GM18907 (cell line): ENCODE results near the gene PPARGC1A.

Source experiments
- ATAC-seq: cut with Tn5 transposase; IDR thresholded peaks from one replicate; pipeline ENCODE4 v1.9.1; 2021; ENCODE audit warnings: mild to moderate bottlenecking, moderate library complexity; ENCODE audit not compliant: unreplicated experiment

The PPARGC1A gene, protein sequence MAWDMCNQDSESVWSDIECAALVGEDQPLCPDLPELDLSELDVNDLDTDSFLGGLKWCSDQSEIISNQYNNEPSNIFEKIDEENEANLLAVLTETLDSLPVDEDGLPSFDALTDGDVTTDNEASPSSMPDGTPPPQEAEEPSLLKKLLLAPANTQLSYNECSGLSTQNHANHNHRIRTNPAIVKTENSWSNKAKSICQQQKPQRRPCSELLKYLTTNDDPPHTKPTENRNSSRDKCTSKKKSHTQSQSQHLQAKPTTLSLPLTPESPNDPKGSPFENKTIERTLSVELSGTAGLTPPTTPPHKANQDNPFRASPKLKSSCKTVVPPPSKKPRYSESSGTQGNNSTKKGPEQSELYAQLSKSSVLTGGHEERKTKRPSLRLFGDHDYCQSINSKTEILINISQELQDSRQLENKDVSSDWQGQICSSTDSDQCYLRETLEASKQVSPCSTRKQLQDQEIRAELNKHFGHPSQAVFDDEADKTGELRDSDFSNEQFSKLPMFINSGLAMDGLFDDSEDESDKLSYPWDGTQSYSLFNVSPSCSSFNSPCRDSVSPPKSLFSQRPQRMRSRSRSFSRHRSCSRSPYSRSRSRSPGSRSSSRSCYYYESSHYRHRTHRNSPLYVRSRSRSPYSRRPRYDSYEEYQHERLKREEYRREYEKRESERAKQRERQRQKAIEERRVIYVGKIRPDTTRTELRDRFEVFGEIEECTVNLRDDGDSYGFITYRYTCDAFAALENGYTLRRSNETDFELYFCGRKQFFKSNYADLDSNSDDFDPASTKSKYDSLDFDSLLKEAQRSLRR

DNA sequence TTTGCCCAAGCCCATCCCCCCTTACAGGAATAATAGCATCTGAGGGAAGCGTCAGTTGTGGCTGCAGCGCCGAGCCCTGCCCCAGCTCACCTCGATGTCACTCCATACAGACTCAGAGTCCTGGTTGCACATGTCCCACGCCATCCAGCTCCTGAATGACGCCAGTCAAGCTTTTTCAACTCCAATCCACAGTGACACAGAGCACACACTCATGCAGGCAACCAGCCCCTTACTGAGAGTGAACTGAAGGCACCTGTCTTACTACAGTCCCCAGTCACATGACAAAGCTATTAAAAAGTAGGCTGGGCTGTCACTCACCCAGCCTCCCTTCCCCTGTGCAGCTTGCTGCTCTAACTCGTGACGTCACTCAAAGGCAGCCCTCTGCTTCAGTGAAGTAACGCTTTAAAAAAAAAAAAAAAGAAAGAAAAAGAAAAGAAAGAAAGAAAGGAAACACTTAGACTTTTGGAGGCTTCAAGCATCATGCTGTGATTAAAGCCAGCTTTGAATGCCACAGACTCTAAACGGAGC, at the start of gene PPARGC1A:
Gene PPARGC1A, minus strand, starts transcription at position 234 of the 528 bp plus-strand sequence. Its CDS starts 90 bp downstream, at position 144.
- ATAC-seq: peak; percentile 84

DNA sequence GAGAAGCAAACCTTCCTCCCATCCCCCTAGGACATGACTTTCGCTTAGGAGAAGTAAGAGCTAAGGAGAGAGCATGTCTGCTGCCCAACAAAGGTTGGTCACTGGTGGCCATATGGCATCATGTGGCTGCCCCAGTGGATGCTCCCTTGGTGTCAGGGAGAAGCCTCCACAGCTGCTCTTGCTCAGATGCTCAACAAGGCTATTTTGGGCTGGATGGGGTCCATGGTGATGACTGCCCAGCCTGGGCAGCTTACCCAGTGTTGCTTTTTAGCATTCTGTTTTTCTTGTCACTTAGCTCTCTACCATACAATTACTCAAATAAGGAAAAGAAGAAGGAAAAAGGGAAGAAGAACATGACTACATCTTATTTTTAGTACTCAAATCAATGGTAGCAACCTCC, 48.9 kb upstream of the PPARGC1A start:
- ATAC-seq: no peak

DNA sequence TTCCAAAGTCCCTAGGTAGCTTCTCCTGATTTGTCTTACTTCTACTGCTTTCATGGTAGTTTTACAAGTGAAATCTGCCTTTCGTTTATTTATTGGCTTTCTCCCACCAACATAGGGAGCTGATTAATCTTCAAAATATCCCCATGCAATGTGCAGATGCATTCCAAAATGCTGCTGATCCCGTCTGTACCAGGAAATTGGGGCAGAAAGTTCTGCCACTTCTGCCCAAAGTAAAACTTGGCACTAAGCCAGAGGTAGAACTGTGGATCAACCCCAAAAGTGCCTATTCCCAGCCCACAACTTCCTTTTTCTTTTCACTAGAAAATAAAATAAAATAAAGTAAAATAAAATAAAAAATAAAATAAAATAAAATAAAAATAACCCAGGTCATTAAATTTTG, 47.3 kb upstream of the PPARGC1A start:
- ATAC-seq: no peak

DNA sequence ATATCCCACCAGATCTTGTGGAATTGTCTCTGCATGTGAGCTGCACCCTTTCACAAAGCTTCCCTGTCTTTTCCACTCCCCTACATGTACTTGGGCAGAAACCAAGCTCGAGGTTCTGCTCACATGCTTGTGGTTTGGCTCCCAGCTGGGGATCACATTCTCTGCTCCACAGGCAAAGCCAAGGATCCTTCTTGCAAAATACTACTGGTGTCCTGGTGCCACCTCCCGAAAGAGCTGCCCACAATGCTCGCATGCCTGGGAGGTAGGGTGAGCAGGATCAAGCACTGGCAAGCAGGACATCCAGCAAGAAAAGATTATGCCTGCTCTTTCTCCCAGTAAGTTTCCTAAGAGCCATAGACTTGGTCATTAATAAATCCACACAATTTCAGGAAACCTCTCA, 45.1 kb upstream of the PPARGC1A start:
- no peak for ATAC-seq

DNA sequence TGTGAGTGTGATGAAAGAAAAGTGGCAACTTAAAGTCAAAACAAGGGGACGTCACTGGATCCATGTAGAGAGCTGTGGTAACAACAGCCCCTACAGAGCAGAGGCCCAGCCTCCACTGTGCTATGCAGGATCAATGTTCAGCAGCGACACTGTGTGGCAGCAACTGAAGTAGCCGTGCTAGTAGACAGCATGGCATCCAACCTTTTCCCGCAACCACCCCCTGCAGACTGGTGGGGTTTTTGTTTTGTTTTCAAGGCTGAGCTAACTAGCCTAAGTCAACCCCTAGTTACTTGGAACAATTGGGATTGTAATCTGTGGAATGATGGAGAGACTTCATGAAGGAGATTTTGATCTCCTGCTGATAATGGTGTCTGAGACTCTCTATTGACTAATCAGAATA, 44.4 kb upstream of the PPARGC1A start:
- no peak for ATAC-seq

DNA sequence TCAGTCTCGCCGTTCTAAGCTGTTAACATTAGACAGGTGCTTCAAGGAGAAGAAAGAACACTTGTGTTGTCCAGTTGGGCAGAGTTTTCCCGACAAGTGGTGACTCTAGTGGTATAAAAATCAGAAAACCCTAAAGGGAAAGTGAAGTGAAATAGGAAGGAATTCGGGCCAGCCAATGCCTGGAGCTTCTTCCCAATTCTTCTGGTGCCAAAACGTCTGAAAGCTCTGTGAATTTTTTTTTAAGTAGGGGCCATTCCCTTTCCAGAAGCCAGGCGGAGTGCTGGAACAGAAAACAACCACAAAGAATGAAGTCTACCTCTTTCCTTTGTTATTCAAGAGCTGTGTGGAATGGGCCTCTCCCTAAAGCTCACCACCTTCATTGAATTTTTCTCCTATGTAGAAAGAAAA, 43.1 kb upstream of the PPARGC1A start:
- ATAC-seq: no peak

DNA sequence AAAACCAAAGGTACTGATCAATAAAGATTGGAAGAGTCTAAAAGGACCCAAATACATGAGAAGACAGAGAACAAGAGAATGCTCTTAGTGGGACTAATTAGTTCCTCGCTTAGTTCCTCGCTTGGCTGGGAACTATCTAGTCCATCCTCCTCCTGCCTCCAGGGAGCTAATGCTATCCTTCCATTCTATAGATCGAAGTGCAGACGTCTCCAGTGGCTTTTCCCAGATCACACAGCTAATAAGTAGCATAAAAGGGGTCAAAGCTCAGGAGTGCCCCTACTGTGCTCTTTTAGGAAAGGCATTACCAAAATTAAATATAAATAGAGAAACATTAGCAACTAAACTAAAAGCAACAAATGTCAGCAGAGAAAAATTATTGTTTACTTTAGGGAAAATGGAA, 42.3 kb upstream of the PPARGC1A start:
- no peak for ATAC-seq

DNA sequence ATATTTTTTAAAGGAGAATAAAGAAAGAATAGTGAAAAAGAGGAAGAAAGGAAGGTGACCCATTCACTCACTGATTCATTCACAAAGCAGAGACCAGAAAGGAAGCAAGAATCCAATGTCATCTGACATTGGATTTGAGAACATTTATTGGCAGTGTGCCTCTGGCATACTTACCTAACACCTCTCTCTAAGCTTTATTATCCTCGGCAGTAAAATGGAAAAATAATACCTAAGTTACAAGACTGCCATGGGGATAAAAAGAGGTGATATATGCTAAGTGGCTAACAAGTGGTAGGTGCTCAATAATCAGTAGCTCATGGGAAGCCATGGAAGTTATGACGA, 41.6 kb upstream of the PPARGC1A start:
- no peak for ATAC-seq

DNA sequence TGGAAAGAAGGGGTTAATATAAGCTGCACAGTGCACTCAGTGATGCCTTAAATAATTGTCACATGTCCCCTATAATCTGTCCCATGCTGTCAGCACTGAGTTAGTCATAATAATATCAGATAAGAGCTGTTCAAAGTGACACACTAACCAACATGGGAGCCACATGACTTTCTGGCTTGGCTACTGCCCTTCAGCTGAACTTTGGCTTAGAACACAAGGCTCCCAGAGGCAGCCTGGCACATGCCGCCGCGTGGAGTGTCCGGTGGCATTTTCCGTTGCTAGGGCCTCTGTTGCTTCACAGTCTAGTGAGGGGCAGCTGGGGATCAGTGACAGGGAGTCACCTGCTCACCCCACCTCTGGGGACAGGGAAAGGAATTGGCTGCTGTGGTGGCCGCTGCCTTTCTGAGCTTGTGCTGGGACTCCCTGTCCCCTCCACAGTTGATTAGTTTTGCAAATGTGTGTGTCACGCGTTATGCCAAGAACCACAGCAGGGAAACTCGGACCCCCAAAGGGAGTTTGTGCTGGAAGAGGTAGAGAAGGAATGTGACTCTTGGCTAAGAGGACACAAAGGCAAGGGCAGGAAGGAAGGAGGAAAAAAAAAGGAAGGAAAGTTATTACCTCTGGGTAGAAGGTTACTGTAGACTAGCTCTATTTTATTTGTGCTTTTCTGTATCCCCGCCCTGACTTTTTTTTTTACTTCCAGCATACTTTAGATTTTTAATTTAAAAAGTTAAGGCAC, 41.1 kb upstream of the PPARGC1A start:
- ATAC-seq: no peak

DNA sequence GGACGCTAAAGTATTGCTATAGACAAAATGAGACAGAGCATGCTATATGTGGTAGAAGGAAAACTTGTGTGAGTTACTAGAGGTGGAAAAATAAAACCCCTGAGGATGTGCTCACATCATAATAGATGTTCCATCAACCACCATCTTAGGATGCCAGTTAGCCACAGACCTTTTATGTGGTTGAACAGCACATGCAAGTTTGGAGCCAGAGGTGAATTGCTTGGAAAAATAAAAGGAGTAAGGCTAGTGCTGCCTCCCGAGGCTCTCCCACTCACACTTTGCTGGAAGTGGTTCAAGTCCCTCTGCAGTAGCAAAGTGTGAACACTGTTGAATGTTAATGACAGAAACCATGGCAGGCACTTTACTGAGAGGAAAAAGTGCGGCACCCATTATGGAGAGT, 39.4 kb upstream of the PPARGC1A start:
- no peak for ATAC-seq

DNA sequence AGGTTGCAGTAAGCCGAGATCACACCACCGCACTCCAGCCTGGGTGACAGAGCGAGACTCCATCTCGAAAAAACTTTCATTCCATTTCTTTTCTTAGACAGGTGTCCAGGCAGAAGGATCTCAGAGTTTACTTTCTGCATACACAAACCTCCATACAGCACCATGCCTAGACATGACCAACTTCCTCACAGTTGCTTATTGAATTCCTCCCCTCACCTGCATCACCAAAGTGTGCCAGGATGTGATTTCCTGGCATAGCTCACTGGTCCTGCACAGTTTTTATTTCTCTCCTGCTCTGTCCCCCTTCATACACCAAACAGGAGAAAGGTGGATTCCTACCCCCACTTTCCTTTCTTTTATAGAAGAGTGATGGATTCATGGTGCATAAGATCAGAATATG, 34.7 kb upstream of the PPARGC1A start:
- no peak for ATAC-seq

DNA sequence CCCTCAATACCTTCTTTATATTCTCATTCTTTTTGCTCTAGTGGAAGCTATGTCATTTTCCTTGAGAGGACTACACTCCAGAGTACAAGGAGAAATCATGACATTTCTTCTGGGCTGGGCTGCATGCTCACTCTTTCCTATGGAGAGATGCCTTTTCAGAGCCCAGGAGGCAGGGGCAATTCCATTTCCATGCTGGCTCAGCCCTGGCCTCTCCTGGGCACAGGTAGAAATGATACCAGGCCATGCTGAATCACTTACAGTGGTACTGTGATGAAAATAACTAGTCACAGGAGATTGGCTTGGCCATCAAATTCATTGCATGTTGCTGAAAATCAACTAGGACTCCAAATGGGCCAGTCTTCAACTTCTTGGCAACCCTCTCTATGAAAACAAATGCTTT, 34.0 kb upstream of the PPARGC1A start:
- ATAC-seq: no peak

DNA sequence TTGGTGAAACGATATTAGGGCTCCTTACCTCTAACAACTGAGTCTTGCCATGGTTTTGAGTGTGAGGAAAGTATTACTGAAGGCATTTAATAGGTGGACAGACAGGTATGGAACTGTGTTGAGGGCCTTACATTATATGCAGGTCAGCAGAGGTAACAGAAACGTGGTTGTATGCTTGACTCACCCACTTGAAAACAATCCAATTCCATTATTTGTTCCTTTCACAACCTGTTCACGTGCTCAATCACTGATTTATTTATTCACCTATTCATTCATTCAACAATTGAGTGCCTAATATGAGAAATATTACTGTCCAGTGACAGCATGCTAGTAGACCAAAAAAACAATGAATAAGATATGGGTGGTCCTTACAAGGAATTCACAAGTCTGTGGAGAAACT, 33.3 kb upstream of the PPARGC1A start:
- no peak for ATAC-seq

DNA sequence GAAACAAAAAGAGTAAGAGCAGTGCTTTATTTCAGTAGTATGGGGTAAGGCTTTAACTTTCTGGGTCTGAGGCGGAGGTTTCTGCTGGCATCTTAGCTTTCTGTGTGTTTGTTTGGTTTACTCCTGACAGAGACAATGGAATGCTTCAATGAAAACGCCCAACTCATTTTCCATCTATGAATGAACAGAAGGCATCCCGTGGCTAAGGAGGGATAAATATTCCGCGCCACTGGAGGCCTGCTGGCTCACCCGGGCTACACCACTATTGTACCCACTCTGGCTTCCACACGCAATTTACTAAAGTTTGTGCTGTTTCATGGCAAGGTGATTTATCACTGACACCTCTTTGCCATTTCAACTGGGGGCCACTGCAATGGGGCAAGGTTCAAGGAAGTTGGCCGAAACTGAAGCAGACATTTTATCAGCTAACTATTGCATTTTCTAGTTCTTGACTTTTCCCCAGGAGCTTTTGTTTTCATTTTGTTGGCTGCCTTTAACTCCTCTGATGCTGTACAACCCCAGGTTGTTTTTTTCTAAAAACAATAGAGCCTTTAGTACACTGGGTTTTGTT, 32.8 kb upstream of the PPARGC1A start:
- ATAC-seq: no peak

DNA sequence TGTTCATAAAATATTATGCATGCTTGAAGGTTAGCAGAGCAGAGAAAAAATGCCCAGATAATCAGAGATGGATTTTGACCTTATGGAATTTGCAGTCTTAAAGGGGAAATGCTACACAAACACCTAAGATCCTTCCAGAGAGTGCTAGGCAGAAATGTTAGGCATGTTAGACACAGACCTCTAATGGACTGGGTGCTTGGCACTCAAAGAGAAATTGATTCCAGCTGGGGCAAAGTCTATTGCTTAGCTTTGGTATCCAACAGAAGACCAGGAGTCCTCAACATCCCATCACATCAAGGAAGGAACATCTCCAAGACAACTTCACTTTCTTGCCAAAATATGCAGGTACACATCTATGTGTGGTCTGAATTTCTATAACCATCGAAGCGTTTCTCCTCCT, 32.2 kb upstream of the PPARGC1A start:
- ATAC-seq: no peak

DNA sequence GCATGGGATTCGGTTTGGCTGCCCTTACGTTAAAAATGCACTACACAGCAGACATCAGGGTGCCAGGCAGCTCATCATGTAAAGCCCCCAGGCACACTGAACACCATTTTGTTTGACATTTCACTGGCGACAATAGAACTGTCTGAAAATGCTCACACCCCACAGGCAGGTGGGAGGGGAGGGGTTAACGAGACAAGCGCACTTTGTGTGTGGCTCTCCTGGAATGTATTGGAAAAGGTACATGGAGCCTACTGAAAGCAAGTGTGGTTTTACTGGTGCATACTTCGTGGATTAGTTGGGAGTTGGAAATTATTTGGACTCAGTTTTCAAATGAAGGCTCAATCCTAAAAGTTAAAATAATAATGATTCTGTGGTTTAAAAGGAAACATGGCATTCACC, 31.6 kb upstream of the PPARGC1A start:
- no peak for ATAC-seq

DNA sequence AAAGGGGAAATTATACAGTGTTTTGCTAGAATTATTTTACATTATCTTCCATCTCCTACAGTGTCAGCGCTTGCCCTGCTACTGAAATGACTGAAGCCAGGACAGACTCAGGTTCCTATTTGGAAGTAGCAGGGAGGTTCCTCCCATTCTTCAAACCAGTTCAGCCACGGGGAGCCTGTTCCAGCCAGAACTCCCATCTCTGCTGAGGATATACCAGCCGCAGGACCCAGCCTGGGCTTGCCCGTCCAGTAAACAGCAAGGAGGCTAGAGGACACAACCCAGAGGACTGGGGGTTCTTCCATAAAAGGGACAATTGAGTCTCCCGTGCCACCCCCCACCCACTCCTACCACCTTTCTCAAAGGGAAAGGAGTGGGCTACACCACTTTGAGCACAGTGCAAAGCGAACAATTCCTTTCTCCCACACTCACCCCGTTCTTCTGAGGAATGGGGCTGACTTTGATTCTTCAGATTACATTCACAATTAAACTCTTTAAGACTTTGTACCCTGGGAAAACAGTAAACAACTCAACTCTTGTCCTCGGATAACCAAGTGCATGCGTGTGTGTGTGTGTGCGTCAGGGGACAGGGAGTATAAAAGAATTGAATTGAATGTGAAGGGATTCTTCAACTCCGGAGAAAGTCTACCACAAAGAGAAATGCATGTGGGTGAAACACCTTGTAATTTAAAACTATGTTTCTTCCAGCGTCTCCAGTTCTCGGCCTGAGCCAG, 31.0 kb upstream of the PPARGC1A start:
- ATAC-seq: no peak

DNA sequence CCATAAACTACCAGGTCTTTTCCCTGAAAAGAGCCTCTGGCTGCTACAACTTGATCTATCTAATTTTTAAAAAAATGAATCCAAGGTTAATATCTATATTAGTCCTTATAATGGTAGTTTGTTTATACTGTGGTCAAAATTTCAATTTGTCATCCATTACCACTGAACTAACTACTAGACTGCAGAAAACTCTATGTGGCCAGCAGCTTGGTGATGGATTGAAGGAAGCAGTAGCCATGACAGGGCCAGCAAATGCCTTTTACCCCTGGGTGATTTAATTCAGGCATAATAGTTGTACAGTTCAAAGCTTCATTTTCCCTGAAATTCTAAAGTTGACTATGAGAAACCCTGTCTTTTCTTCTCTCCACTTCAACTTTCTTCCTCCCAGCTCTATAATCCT, 30.4 kb upstream of the PPARGC1A start:
- ATAC-seq: no peak

DNA sequence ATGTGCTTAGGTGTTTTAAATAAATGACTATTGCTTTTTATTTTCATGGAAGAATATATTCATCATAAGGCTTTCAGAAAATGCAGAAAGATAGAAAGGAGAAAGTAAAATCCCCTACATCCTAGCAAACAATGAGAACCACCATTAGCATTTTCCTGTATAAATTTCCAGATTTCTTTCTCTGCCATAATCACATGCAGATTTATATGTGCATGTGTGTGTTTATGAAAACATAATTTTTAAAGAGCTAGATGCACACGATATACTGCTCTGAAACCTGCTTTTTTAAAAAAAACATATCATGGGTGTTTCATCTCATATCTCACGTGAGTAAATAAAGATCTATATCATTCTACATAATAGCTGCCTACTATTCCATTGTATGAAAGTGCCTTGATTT, 26.4 kb upstream of the PPARGC1A start:
- no peak for ATAC-seq

DNA sequence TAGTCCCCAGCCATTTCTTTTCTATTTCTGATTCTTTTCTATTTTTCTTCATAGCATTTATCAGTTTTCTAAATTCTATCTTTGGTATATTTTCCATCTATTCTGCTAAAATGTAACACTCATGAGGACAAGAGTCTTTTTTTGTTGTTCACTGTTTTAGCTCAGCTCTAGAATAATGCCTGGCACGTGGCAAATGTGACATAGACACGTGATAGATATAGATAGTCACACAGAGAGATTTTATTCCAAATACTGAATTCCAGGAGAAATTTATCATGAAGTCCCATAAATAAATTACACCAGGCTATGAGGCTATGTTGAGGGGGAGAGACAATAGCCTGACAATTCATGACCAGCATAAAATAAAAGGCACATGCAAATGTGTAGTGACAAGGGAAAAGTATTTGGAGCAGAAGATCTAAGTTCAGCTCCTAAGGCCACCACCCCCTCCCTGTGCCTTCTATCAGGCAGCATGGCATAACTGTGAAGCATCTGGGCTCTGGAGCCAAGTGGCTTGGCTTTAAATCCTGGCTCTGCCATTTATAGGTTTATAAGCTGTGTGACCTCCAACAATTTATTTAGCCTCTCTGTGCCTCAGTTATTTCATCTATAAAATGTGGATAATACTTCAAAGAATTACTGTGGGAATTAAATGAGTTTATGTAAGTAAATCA, 25.7 kb upstream of the PPARGC1A start:
- no peak for ATAC-seq
